Adrenal gland (tissue), 12 donors: Measurements from ENCODE around the gene RBPJL. TPM values are rescaled to one million over a fixed set of nuclear protein-coding genes. Genes with fewer than 3 reads are reported as not detected.

ENCODE experiments used
- DNase-seq, 7 donors: peaks; one replicate each; pipeline ENCODE4 v3.0.0-alpha.2; 2019 to 2020
- H3K27ac ChIP-seq, 5 donors: fragments of 200-600 bp; sonication (generic) in 4 of 5; 1 replicate in 3 of 5; 2 replicates in 2 of 5; pipeline versions ENCODE4 v1.5.1 to v1.8.0; 2016 to 2020; ENCODE audit warnings: mild to moderate bottlenecking in 1 of 5
- H3K27me3 ChIP-seq: fragments of 200-600 bp; 2 replicates; pipeline ENCODE4 v1.8.0; 2021
- H3K36me3 ChIP-seq, 2 donors: fragments of 200-600 bp; replicated peaks in 1 of 2; 1 replicate in 1 of 2; 2 replicates in 1 of 2; pipeline versions ENCODE4 v1.5.1 to v1.8.0; 2018 to 2022
- H3K4me1 ChIP-seq, 2 donors: fragments of 200-600 bp; replicated peaks in 1 of 2; 1 replicate in 1 of 2; 2 replicates in 1 of 2; pipeline versions ENCODE4 v1.5.1 to v1.8.0; 2018 to 2021
- H3K4me3 ChIP-seq, 4 donors: fragments of 200-600 bp; sonication (generic) in 3 of 4; one replicate each; pipeline ENCODE4 v1.5.1; 2016 to 2018
- H3K9me3 ChIP-seq, 3 donors: fragments of 200-600 bp; sonication (generic) in 1 of 3; replicated peaks in 1 of 3; 1 replicate in 2 of 3; 2 replicates in 1 of 3; pipeline versions ENCODE4 v1.5.1 to v1.8.0; 2016 to 2021
- CTCF ChIP-seq, 6 experiments: fragments of 450-650 bp in 4 of 6; fragments of 200-600 bp in 2 of 6; sonication (generic) in 1 of 6; IDR thresholded peaks; 1 replicate in 5 of 6; 2 replicates in 1 of 6; pipeline versions ENCODE4 v1.5.1 to v1.8.0; 2016 to 2021; ENCODE audit warnings: antibody characterized with exemption in 6 of 6, mild to moderate bottlenecking in 2 of 6, moderate library complexity in 1 of 6
- POLR2A ChIP-seq, 2 donors: fragments of 450-650 bp; IDR thresholded peaks; one replicate each; pipeline ENCODE4 v1.6.1; 2017; ENCODE audit warnings: antibody characterized with exemption in 2 of 2, mild to moderate bottlenecking in 2 of 2, moderate library complexity in 1 of 2
- WGBS, 4 donors: extraction: QIAGEN DNeasy Blood & Tissue Kit in 2 of 4; methylation state at CpG; one replicate each; pipeline versions ENCODE4 v1.1.5 to v1.1.7; 2013 to 2017; 5-methylcytosine and 5-hydroxymethylcytosine counted together
- intact Hi-C, 2 donors: fragments of 100-400 bp; cut with DNase I; formaldehyde crosslinking; loops; one replicate each; pipeline versions ENCODE4 v1.14.1 to v1.15.0; 2022 to 2023
- polyA plus RNA-seq, 3 donors: library from polyadenylated mRNA; stranded (reverse); fragments of 200-250 nt in 2 of 3; fragments of 350-450 nt in 1 of 3; fragmentation: Illumina TruSeq in 1 of 3; extraction: RNeasy Lipid Tissue Mini Kit (QIAGEN cat#74804) in 1 of 3; gene quantifications; one replicate each; pipeline ENCODE4 v1.2.3, GENCODE V29; 2013 to 2014
- total RNA-seq, 9 donors: library from RNA; depleted of rRNA in 4 of 9; stranded (reverse); fragments of >200 nt in 4 of 9; fragments of 120-200 nt in 1 of 9; fragmentation: NEBNext Ultra II Directional in 1 of 9; extraction: Animal tissue kit (Norgen Biotek cat#: 25700) in 1 of 9; gene quantifications; one replicate each; pipeline versions ENCODE4 v1.1.0 to v1.2.4, GENCODE V29; 2013 to 2023
- donor health status: healthy with polysubstance abuse.
- donor health status: Bipolar disorder and iron deficiency.
- donor health status: DM: yes; HTN: yes; CAD: no.
- donor health status: DM: no; HTN: no; CAD: no.
- donor health status: DM: no; HTN: no; CAD: no.
- donor health status: DM: yes; HTN: yes; CAD: no.

Gene RBPJL
- total and polyA plus RNA-seq, 12 donors = 0.03 to 0.06 TPM; not detected in 10

GRCh38 chr20:45304464-45304999, 2.1 kb upstream of the RBPJL start:
- DNase-seq = no peak
- no peaks in the 10 kb centered on the region for H3K36me3 ChIP-seq
- no peaks in the 10 kb centered on the region for H3K4me1 ChIP-seq
- H3K27me3 ChIP-seq = peaks cover 19% of the 10 kb centered on the region
- no peak overlapping the region for H3K27ac ChIP-seq
- no peak overlapping the region for H3K4me3 ChIP-seq
- 68 to 83% (median 75%) methylated on average over 33 to 43 of the region's 43 CpGs for WGBS, 4 donors
- H3K9me3 ChIP-seq = no peaks in the 10 kb centered on the region
- TF ChIP-seq POLR2A (IDR thresholded peaks at IDR 0.05) (no peak), CTCF (IDR thresholded peaks at IDR 0.05) (no peak)
- intact Hi-C loops = no loop called here

GRCh38 chr20:45305262-45305661, 1.4 kb upstream of the RBPJL start:
- H3K4me3 ChIP-seq = no peak overlapping the region
- WGBS, 4 donors = 59 to 76% (median 68%) methylated on average over 4 of the region's 4 CpGs
- H3K36me3 ChIP-seq = no peaks in the 10 kb centered on the region
- H3K27ac ChIP-seq = no peak overlapping the region
- H3K4me1 ChIP-seq = no peaks in the 10 kb centered on the region
- intact Hi-C loops = no loop called here
- no peaks in the 10 kb centered on the region for H3K9me3 ChIP-seq
- H3K27me3 ChIP-seq = peaks cover 19% of the 10 kb centered on the region
- no peak for DNase-seq
- TF ChIP-seq POLR2A (IDR thresholded peaks at IDR 0.05) (no peak), CTCF (IDR thresholded peaks at IDR 0.05) (no peak)

GRCh38 chr20:45307076-45307640, 518 bp downstream of the RBPJL start:
- H3K9me3 ChIP-seq = no peaks in the 10 kb centered on the region
- TF ChIP-seq POLR2A (IDR thresholded peaks at IDR 0.05) (no peak), CTCF (IDR thresholded peaks at IDR 0.05) (no peak)
- H3K27me3 ChIP-seq = peaks cover 27% of the 10 kb centered on the region
- H3K4me1 ChIP-seq = no peaks in the 10 kb centered on the region
- WGBS, 4 donors = 52 to 63% (median 60%) methylated on average over 14 to 16 of the region's 16 CpGs
- no peaks in the 10 kb centered on the region for H3K36me3 ChIP-seq
- no peak overlapping the region for H3K4me3 ChIP-seq
- intact Hi-C loops = no loop called here
- DNase-seq = no peak
- H3K27ac ChIP-seq = no peak overlapping the region

- Histone ChIP-seq H3K27ac (no peak within 1 kb of the TSS), H3K4me3 (no peak within 1 kb of the TSS), H3K27me3 (peaks cover 33% of the 10 kb centered on the region), H3K36me3 (no peaks in the 10 kb centered on the region), H3K9me3 (no peaks in the 10 kb centered on the region), H3K4me1 (no peaks in the 10 kb centered on the region)
- no peak for TF ChIP-seq POLR2A (IDR thresholded peaks at IDR 0.05)
- intact Hi-C loops = no loop called here
- DNase-seq = no peak
- WGBS, 4 donors = 60 to 73% (median 69%) methylated on average over 5 to 20 of the region's 20 CpGs
Observed at GRCh38 chr20:45308117-45308778, 1.6 kb downstream of the RBPJL start, which contains the start of gene MATN4. Gene MATN4 (minus strand): TSS chr20:45308299. CDS start chr20:45305582, 2,717 bp downstream.
